GM19099 (cell line): Measurements from ENCODE around the gene TRMT10C.

ENCODE experiments used
- POLR2A ChIP-seq: IDR thresholded peaks from 3 replicates; pipeline ENCODE4 v1.6.1; 2011; ENCODE audit warnings: low read depth; ENCODE audit not compliant: insufficient read length; ENCODE audit errors: extremely low read depth

TRMT10C gene

GRCh38 chr3:101588616-101589015 is 26.9 kb downstream of the TRMT10C start:
- TF ChIP-seq POLR2A, result no peak

- no peak for TF ChIP-seq POLR2A
Measured at GRCh38 chr3:101591071-101591470, 29.4 kb downstream of the TRMT10C start.

- TF ChIP-seq POLR2A, result no peak
Measured at GRCh38 chr3:101602731-101603130, 41.1 kb downstream of the TRMT10C start.

GRCh38 chr3:101603184-101603583 is 41.5 kb downstream of the TRMT10C start:
- TF ChIP-seq POLR2A, result no peak

- TF ChIP-seq POLR2A, result no peak
Measured at GRCh38 chr3:101611023-101611422, 49.4 kb downstream of the TRMT10C start.

- no peak for TF ChIP-seq POLR2A
Measured at GRCh38 chr3:101615525-101615924, 53.9 kb downstream of the TRMT10C start.
